Uterus (tissue), 4 donors: Measurements from ENCODE around the gene SEL1L. TPM values are rescaled to one million over a fixed set of nuclear protein-coding genes. Genes with fewer than 3 reads are reported as not detected.

Experiments
- DNase-seq, 2 donors: peaks; one replicate each; pipeline ENCODE4 v3.0.0-alpha.2; 2019 to 2020
- H3K27ac ChIP-seq, 2 donors: fragments of 200-600 bp; sonication (generic); 1 replicate in 1 of 2; 2 replicates in 1 of 2; pipeline ENCODE4 v1.5.1; 2016 to 2018
- H3K27me3 ChIP-seq, 2 donors: fragments of 200-600 bp; sonication (generic); one replicate each; pipeline ENCODE4 v1.5.1; 2018 to 2019; ENCODE audit warnings: control low read depth in 1 of 2
- H3K36me3 ChIP-seq, 2 donors: fragments of 200-600 bp; sonication (generic); one replicate each; pipeline ENCODE4 v1.5.1; 2019; ENCODE audit warnings: control low read depth in 1 of 2
- H3K4me1 ChIP-seq, 2 donors: fragments of 200-600 bp; sonication (generic); one replicate each; pipeline ENCODE4 v1.5.1; 2018 to 2019; ENCODE audit warnings: control low read depth in 1 of 2
- H3K4me3 ChIP-seq, 2 donors: fragments of 200-600 bp; sonication (generic); 1 replicate in 1 of 2; 2 replicates in 1 of 2; pipeline ENCODE4 v1.5.1; 2018 to 2019; ENCODE audit warnings: mild to moderate bottlenecking in 1 of 2
- H3K9me3 ChIP-seq, 2 donors: fragments of 200-600 bp; sonication (generic); one replicate each; pipeline ENCODE4 v1.5.1; 2019; ENCODE audit warnings: control low read depth in 1 of 2
- POLR2A ChIP-seq, 2 donors: fragments of 450-650 bp; IDR thresholded peaks; one replicate each; pipeline ENCODE4 v1.6.1; 2016; ENCODE audit warnings: antibody characterized with exemption in 2 of 2, mild to moderate bottlenecking in 1 of 2, moderate library complexity in 1 of 2
- intact Hi-C: fragments of 100-400 bp; cut with DNase I; formaldehyde crosslinking; loops from one replicate; pipeline ENCODE4 v1.15.1; 2023; ENCODE audit warnings: low total_unique reads
- total RNA-seq, 4 donors: library from RNA; depleted of rRNA in 3 of 4; stranded (reverse); fragments of >200 nt in 3 of 4; gene quantifications; one replicate each; pipeline versions ENCODE4 v1.1.0 to v1.2.4, GENCODE V29; 2014 to 2023
- TF ChIP-seq, protein P1 (sequence below), 4 experiments: fragments of 200-600 bp in 2 of 4; fragments of 450-650 bp in 2 of 4; sonication (generic) in 2 of 4; IDR thresholded peaks; one replicate each; pipeline ENCODE4 v1.5.1; 2016 to 2019; ENCODE audit warnings: antibody characterized with exemption in 4 of 4, mild to moderate bottlenecking in 2 of 4, moderate library complexity in 1 of 4
- donor health status: DM: yes; HTN: yes; CAD: no.

The SEL1L gene
- total RNA-seq, 4 donors from 2014 or later, result 38.2 to 80.5 (median 64.0) TPM

DNA sequence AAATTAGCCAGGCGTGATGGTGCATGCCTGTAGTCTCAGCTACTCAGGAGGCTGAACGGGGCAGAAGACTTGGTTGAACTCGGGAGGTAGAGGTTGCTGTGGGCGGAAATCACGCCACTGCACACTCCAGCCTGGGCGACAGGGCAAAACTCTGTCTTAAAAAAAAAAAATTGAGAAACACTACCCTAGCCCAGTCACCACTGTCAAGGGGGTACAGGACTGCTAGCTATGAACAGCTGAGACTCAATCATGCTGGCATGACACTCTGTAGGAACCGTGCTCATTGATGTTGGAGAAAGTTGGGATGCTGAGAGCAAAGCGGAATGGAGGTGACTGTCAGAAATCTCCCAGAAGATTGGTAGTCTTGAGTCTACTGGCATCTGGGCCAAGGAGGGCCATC lies 75.3 kb downstream of the SEL1L start:
- Histone ChIP-seq H3K4me1 (no peaks in the 10 kb centered on the region), H3K36me3 (no peaks in the 10 kb centered on the region), H3K27ac (no peak overlapping the region), H3K4me3 (no peak overlapping the region), H3K9me3 (no peaks in the 10 kb centered on the region), H3K27me3 (no peaks in the 10 kb centered on the region)
- no peak for DNase-seq
- intact Hi-C loops, result loop anchor here (10.0 kb wide), 1 partner anchor 184 kb away; no protein-coding TSS in a partner anchor
- TF ChIP-seq, protein P1, sequence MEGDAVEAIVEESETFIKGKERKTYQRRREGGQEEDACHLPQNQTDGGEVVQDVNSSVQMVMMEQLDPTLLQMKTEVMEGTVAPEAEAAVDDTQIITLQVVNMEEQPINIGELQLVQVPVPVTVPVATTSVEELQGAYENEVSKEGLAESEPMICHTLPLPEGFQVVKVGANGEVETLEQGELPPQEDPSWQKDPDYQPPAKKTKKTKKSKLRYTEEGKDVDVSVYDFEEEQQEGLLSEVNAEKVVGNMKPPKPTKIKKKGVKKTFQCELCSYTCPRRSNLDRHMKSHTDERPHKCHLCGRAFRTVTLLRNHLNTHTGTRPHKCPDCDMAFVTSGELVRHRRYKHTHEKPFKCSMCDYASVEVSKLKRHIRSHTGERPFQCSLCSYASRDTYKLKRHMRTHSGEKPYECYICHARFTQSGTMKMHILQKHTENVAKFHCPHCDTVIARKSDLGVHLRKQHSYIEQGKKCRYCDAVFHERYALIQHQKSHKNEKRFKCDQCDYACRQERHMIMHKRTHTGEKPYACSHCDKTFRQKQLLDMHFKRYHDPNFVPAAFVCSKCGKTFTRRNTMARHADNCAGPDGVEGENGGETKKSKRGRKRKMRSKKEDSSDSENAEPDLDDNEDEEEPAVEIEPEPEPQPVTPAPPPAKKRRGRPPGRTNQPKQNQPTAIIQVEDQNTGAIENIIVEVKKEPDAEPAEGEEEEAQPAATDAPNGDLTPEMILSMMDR (IDR thresholded peaks at IDR 0.05), result no peak
- TF ChIP-seq POLR2A (IDR thresholded peaks at IDR 0.05), result no peak

DNA sequence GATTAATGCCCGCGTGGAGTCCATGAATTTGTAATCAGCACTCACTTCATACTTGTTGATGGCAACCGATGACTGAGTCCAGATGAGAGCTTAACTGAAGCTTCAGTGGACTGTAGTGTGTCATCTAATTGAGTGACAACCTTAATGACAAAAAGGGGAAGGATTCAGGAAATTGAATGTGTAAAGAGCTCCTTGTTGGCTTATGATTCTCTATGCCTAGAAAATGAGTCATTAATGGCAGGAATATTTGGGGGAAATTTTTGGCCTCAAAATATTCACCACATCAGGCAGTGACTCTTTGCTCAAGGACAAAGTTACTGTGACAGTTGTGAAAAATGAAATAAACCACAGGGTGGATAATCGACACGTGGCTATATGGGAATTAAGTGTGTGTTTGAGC lies 78.3 kb downstream of the SEL1L start:
- TF ChIP-seq, protein P1 (IDR thresholded peaks at IDR 0.05), result no peak
- TF ChIP-seq POLR2A (IDR thresholded peaks at IDR 0.05), result no peak
- no peak overlapping the region for H3K27ac ChIP-seq
- H3K4me1 ChIP-seq, result no peaks in the 10 kb centered on the region
- intact Hi-C loops, result loop anchor here (10.0 kb wide), 1 partner anchor 181 kb away; no protein-coding TSS in a partner anchor
- DNase-seq, result no peak
- H3K36me3 ChIP-seq, result no peaks in the 10 kb centered on the region
- H3K27me3 ChIP-seq, result no peaks in the 10 kb centered on the region
- no peaks in the 10 kb centered on the region for H3K9me3 ChIP-seq
- no peak overlapping the region for H3K4me3 ChIP-seq

DNA sequence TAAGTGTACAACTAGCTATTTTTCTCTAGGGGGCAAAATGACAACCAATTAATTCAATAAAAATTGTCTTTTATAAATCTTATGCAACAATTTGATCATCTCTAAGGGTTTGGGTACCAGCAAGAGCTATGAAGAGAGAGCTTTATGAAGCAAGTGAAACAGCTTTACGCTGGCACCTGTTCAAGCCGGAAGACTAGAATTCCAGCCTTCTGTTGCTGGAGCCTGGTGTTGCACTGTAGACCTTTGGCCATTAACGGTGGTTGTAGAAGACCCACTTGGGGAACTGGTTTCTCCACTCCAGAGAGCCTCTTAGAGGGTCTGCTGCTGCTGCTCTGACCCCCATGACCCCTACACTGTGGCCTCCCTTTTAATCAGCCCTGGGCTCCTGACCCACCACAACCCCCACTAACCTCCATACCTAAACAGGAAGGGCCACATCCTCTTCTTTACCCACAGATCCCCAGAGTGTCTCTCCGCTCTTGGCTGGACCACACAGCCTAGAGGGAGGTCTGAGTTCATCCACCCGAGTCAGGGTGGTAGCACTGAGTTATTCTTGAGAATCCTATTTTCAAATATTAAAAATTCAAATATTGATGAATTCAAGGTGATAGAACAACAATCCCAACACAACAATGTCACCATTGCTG lies 79.0 kb downstream of the SEL1L start:
- H3K36me3 ChIP-seq, result no peaks in the 10 kb centered on the region
- no peak overlapping the region for H3K4me3 ChIP-seq
- intact Hi-C loops, result loop anchor here (10.0 kb wide), 1 partner anchor 180 kb away; no protein-coding TSS in a partner anchor
- TF ChIP-seq, protein P1 (IDR thresholded peaks at IDR 0.05), result no peak
- TF ChIP-seq POLR2A (IDR thresholded peaks at IDR 0.05), result no peak
- no peaks in the 10 kb centered on the region for H3K9me3 ChIP-seq
- H3K27me3 ChIP-seq, result no peaks in the 10 kb centered on the region
- no peak for DNase-seq
- no peaks in the 10 kb centered on the region for H3K4me1 ChIP-seq
- H3K27ac ChIP-seq, result no peak overlapping the region

DNA sequence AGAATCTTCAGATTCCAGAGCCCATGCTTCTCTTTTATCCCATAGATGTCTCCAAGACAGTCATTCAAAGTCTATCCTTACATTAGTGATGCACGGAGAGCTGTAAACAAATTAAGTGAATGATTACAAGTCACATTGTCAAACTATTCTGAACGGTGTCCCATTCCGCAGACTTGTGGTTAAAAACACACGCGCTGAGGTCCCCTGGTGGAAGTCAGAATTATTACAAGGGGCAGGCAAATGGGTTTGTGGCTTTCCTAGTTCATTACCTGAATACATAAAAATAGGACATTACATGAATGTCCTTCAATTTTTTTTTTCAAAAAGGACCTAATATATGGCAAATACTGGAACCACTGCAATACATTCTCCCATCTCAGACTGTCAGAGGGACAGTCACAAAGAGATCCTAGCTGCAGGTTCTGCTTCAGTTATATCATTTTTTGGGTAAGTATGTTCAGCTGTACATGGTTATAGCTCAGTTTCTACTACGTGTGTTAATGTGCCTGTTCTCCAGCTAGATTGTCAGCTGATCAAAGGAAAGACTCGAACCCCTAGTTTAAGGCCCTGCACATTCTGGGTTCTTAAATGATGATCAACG lies 80.4 kb downstream of the SEL1L start:
- no peak for TF ChIP-seq POLR2A (IDR thresholded peaks at IDR 0.05)
- TF ChIP-seq, protein P1 (IDR thresholded peaks at IDR 0.05), result peak; percentile 75 to 80 (median 76)
- Histone ChIP-seq H3K4me3 (no peak overlapping the region), H3K9me3 (no peaks in the 10 kb centered on the region), H3K27ac (no peak overlapping the region), H3K4me1 (no peaks in the 10 kb centered on the region), H3K36me3 (no peaks in the 10 kb centered on the region), H3K27me3 (no peaks in the 10 kb centered on the region)
- DNase-seq, result peak in 1 of 2 donors; percentile 41
- intact Hi-C loops, result loop anchor here (10.0 kb wide), 1 partner anchor 178 kb away; no protein-coding TSS in a partner anchor
